GM10847 (cell line): ENCODE results near the gene RIMS4.

Experiments used
- POLR2A ChIP-seq: IDR thresholded peaks from 2 replicates; pipeline ENCODE4 v1.6.1; 2011; ENCODE audit not compliant: insufficient read length; ENCODE audit errors: extremely low read depth

Gene RIMS4

GRCh38 chr20:44807051-44807683, 3.2 kb downstream of the RIMS4 start:
- TF ChIP-seq POLR2A, result no peak

DNA sequence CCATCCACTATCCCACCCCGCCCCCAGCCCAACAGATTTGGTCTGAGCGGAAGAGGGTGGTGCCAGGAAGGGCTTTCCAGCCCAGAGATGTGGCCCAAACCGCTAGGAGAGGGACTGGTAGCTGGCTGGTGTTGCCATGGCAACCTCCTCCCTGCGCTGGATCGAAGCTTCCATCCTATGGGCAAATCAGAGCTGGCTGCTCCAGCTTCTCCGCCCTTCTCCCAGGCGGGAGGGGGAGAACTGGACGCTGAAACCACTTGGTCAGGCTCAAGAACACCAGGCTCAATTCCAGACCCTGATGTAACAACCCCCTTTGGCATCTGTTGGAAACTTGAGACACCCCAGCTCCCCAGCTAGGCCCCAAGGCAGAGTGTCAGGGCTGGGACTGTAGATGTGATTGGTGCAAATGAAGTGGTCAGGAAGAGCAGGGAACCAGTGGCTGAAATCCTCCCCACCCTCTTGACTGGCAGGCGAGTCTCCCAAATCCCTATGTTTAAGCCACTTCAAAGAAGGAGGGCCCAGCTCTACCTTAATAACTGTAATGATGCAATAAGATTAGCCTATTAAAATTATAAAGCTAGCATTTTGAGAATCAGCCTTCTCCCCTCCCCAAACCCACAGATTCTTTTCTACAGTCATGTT, 4.2 kb downstream of the RIMS4 start:
- no peak for TF ChIP-seq POLR2A

DNA sequence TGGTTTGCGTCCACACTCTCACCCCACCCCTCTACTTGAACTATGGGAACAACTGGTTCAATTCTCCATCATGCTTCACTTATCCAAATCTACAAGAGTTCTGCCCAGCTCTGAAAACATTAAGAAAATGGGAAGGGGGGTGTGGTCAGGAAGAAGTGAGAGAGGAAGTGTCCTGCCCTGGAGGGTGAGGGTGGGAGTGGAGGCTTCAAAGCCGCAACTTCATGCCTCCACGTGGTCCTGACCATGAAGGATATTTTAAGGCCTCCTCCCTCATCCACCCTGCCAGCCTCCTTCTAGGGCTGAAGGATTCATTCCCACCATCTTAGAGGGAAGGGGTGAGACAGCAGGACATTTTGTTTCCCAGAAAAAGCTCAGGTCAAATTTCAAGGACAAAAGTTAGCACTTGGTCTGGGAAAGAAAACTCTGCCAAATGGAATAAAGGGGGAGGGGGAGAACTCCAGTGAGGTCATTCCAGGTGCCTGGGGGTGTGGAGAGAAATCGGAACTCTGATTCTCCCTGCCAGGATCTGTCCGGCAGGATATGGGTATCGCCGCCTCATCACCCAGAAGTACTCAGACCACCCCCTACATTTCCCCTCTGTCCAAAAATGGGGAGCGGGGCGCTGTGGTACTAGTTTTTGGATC, 4.9 kb downstream of the RIMS4 start:
- no peak for TF ChIP-seq POLR2A

GRCh38 chr20:44803383-44803941, 6.9 kb downstream of the RIMS4 start:
- TF ChIP-seq POLR2A, result no peak

DNA sequence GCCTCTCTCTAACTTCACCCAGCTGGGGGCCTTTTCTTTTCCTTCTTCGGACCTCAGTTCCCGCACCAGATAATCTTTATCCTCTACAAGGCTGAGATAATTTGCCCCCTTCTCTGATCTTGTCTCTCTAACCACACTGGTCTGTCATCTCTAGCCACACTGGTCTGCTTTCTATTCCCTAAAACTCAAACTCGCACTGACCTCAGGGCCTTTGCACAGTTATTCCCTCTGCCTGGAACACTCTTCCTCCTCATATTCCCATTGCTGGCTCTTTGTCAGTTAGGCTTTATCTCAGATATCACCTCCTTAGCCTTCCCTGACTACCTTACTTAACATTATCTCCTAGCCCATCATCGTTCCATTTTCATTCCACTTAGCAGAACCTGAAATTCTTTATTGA, 7.6 kb downstream of the RIMS4 start:
- TF ChIP-seq POLR2A, result no peak

DNA sequence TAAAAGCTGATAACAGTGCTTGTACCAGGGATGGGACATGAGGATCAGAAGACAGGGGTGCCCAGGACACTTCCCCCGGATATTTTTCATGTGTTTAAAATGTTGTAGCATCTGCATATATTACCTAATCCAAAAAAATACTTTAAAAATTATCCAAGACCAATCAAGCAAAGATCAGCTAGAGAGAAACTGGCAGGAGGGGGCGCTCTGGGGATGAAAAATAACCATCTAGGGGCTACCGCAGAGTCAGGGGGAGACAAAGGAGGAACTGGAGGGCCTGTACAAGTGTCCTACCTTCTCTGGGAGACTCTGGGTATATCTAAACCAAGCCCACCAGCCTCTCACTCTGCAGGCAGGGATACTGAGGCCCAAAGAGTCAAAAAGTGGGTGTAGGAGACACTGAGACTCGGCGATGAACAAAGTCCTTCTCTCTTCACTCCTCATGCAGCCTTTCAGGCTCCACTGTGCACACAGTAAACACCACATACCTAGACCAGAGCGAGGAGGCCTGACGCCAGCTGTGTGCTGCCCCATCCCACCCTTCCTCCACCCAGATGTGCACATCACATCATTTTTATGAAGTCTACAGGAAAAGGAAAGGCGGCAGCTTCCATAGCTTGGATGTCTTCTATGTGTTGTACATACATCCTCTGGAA, 9.8 kb downstream of the RIMS4 start:
- TF ChIP-seq POLR2A, result no peak

DNA sequence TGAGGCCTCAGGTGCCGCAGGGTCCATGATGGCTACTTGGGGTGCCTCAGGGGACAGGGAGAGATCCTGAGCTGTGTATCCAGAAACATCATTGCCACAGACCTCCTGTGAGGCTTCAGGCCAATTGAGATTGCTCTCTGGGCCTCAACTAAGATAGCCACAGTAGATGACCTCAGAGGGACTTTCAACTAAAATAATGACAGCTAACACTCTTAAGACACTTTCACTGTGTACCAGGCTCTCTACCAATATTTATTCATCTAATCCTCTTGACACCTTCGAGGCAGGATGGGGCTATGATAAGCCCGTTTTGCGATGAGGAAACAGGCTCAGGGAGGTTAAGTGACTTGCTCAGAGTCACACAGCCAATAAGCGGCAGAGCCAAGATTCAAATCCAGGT, 10.7 kb downstream of the RIMS4 start:
- no peak for TF ChIP-seq POLR2A

DNA sequence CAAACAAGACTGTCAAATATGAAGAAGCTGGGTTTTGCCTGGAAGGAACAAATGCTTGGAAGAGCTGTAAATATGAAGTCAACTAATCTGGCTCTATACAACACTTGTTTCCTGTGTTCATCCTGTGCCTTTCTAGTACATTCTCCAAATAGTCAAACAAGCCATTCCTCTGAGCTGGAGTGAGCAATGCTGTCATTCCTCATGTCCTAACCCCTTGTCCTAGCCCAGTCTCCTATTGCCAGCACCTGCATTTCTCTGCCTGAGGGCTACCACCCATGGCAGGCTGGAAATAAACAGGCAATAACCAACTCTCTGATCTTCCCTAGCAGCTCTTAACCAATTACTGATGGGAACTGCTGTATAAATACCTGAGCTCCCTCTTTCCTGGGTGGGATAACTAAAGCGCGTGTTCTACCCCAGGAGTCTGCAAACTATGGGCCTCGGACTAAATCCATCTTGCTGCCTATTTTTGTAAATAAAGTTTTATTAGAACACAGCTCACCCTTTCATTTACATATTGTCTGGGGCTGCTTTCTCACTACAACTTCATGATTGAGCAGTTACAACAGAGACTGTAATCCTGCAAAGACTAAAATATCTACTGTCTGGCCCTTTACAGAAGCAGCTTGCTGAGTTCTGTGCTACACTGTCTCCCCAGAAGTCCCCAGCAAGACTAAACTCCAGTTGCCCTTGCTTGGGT, 13.4 kb downstream of the RIMS4 start:
- TF ChIP-seq POLR2A, result no peak

DNA sequence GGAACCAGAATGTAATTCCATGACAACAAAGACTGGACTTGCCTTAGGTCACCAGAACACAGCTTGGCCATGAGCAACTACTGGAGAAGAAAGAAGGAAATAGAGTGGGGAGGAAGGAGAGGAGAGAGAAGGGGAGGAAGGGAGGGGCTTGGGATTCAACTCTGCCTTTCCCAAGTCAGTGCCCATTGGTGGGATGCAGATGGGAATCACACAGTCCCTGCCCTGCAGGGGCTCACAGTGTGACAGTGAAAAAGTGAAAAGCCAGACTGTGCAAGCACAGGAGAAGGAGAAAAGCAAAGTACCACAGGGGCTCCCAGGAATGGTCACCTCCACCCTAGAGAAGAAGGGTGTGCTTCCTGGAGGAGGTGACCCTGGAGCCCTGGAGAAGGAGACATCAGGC, 14.0 kb downstream of the RIMS4 start:
- TF ChIP-seq POLR2A, result no peak

DNA sequence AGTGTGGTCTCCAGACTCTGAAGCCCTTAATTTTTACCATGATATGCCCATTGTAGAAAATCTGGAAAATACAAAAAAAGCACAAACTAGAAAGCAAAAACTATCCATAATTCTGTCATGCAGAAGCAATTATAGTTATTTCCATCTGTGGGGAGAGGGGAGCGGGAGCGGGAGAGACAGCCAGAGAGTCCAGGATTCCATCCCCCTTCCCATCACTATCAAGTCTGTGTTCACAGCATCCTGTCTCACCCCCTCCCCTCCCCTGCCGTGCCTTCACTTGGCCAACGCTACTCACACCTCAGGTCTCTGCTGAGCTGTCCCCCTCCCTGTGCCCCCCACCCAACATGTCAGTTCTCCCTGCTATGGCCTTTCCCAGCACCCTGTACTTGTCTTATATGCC, 14.5 kb downstream of the RIMS4 start:
- no peak for TF ChIP-seq POLR2A

DNA sequence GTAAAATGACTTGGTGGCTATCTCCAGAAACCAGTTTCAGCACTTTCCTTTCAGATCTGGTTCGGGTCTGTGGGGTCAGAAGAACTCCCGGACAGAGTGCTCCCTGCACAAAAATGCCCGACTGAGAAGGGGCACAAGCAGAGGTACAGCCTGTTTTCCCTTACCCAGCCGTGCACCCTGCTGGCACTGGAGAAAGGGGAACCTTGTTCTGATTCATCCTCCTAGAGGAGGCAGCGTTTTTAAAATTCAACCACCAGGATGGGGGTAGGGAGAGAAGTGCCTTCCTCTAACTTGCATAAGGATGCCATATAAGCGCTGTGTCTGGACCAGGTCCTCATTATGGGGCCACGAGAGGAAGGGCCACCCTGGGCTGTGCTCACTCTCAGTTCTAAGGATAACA, 17.6 kb downstream of the RIMS4 start:
- TF ChIP-seq POLR2A, result no peak

- TF ChIP-seq POLR2A, result no peak
These were observed 19.5 kb downstream of the RIMS4 start for GRCh38 chr20:44790638-44791393.

GRCh38 chr20:44788706-44789456, 21.5 kb downstream of the RIMS4 start:
- TF ChIP-seq POLR2A, result no peak

GRCh38 chr20:44787299-44787698, 23.0 kb downstream of the RIMS4 start:
- TF ChIP-seq POLR2A, result no peak
